Right kidney (tissue), 1 donor: ENCODE data around the gene CEND1.
A peak's percentile ranks its signal among the peaks of the same experiment; 100 is the strongest.

Source experiments
- DNase-seq: peaks from one replicate; pipeline ENCODE4 v3.0.0-alpha.2; 2016

The CEND1 gene

GRCh38 chr11:811446-812245 is 21.8 kb upstream of the CEND1 start:
- DNase-seq = no peak

DNA sequence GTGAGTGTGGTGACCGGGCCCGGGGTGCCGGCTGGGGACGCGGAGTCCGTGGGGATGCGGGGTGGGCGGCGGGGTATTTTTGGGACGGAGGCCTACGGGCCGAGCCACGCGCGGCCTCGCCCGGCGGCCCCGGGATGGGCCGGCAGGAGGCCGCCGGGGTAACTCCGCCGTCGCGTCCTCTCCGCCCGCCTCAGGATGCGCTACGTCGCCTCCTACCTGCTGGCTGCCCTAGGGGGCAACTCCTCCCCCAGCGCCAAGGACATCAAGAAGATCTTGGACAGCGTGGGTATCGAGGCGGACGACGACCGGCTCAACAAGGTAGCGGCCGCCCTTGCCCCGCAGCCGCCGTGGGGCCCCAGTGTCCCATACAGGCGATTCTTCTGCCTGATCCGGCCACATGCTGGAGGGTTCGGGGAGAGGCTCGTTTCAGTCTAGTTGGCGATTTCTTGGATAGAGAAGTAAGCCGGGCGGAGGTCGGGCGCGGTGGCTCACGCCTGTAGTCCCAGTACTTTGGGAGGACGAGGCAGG is 20.2 kb upstream of the CEND1 start:
- DNase-seq = no peak

GRCh38 chr11:809287-810039 is 19.6 kb upstream of the CEND1 start, which contains the start of gene RPLP2:
RPLP2 (plus strand) TSS chr11:809967; CDS start chr11:810235, 268 bp downstream.
- peak; percentile 100 for DNase-seq

DNA sequence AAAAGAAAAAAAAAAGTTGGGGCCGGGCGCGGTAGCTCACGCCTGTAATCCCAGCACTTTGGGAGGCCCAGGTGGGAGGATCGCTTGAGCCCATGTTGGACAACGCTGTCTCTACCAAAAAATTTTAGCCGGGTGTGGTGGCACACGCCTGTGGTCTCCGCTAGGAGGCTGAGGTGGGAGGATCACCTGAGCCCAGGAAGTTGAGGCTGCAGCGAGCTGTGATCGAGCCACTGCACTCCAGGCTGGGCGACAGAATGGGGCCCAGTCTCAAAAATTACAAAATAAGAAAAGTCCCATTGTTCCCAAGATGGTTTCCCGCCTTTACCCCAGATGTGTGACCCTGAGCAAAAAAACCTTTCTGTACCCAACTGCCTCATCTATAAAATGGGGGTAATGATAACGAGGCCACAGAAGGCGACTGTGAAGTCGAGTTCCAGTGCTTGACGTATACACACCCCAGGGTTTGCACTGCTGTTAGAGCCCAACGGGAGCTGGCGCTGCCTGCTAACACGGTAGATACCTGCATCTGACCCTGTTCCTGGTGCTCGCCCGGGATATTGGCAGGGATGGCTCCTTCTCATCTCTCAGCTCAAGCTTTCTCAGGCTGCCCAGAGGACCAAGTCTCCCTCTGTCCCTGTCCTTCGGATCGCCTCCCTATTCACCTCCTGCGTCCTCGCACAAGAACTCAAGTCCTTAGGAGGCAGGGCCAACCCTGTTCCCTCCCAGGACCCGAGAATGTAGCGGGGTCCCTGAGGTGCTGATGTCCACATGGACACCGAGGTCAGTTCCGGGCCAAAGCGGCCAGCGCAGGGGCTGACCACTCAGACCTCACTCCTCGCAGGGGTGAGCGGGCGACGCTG is 18.8 kb upstream of the CEND1 start:
- no peak for DNase-seq

DNA sequence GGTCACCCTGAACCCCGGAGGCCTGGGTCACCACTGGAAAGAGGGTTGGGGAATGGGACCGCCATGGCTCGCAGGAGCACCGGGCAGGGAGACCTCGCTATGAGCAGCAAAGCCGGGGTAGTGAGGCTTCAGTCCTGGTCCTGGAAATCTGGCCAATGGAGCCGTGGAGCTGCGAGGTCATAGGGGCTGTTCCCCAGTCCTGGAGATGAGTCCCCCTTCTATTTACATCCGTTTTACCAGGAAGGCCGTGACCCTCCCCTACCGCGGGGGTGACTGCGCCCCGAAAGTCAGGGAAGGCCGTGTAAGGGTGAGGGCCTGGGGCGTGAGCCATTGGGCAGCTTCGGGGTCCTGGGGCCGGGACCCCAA is 14.7 kb upstream of the CEND1 start:
- no peak for DNase-seq

DNA sequence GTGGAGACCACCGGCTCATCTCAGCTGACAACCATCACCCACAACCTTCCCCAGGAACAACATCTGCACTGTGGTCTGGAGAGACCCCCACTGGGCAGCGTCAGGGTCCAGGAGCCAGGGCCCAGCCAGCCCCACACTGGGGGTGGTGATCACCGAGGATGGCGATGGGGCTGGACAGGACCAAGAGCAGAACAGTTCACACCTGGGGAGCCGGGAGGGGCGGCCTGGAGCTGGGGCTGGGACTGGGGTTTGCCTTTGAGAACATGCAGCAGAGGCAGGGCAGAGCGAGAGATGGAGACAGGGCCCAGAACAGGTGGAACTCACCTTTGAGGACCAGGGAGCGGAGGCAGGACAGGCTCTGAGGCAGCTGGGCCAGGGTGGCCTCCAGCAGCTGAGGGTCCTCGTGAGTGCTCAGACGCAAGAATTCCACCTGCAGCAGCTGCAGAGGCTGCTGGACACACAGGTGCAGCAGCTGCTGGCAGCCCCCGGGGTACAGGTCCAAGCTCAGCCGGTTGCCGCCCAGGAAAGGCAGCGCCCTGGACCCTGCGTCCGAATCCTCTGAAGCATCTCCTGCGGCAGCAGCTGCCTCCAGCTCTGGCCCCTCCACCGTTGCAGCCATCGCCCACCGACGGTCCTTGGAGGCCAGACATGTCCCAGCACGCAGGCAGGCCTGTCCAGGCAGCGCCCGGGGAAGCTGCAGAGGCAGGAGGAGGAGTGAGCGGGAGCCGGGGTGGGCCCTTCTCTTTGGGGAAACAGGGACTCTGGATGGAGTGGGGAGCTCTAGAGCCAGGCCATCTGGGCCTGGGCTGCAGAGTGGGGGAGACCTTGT is 14.1 kb upstream of the CEND1 start:
- DNase-seq = no peak

DNA sequence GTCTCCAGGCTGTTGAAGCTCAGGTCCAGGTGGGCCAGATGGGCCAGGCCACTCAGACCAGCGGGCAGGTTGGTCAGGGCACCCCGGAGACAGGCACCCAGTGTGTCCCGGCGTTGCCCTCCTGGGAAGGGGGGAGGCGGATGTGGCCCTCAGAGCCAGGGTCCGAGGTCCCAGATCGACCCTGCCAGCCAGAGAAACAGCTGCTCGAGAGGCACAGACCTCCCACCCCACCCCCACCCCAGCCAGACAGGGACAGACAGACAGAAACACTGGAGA is 13.5 kb upstream of the CEND1 start:
- no peak for DNase-seq

DNA sequence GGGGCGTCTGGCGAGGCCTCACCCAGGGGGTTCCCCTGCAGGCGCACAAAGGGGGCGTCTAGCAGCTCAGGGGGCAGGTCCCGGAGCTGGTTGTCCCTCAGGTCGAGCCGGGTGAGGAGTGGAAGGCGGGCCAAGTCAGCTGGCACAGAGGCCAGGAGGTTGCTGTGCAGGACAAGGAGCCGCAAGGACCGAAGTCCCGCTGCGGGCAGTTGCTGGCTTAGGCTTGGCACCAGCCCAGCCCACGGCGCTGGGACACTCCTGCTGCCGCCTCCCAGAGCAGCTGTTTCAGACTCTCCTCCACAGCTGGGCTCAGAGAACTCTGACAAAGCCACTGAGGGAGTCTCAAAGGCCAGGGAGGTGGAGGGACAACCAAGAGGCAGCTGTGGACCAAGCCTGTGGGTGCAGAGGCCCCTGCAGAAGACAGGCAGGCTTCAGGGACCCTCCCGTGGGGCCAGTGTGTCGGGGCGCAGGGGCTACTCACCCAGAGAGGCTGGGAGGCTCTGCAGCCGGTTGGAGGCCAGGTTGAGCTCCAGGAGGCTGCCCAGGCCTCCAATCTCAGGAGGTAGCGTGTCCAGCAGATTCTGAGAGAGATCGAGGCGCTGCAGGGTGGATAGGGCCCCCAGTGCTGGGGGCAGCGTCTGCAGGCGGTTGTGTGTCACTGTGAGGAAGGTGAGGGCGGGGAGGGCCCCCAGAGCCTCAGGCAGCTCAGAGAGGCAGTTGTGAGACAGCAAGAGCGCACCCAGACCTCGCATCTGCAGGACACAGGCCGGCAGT is 13.0 kb upstream of the CEND1 start:
- no peak for DNase-seq

DNA sequence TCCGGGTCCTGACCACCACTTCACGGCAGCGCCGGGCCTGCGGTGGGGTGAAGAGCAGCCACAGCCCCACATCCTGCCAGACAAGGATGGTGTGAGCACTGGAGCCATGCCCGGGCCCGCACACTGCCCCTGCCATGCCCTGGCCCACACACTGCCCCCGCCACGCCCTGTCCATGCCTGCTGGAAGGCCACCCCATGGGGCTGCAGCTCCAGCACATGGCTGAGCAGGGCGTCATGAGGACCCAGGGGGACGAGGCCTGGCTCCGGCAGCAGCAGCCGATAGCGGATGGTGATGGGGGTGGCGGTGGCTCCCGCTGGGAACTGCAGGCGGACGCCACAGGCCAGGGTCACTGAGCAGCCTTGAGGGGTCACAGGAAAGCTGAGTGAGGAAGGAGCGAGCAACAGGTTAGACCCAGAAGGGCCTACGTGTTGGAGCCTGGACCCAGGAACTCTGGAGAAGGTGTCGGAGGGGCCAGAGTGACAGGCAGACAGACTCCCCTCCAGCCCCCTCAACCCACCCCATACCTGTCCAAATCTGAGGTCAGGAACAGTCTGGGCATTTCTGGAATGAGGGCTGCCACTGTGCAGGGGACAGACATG is 12.2 kb upstream of the CEND1 start:
- no peak for DNase-seq

DNA sequence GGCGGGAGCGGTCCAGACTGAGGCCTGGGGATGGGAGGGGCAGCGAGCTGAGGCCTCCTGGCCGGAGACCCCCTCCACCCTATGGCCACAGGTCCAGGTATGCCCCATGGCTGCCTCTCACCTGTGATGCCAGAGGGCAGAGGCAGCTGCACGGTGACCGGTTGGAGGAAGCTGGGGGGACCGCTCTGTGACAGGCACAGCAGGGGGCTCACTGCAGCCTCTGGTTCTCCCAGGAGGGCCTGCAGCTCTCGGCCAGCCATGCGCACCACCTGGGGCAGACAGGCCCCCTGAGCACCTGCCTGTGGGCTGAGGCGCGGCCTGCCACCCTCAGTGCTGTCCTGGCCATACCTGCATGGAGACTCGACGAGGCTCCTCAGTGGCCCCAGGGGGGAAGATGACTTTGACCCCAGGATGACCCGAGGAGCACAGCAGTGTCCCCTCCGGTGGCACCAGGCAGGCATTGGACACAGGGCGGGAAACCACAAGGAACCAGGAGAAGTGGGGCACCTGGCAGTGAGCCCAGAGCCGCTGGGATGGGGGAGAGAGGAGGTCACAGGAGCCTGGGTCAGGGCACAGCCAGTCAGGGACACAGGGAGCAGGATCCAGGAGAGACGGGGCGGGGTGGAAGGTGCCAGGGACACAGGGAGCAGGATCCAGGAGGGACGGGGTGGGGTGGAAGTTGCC is 11.3 kb upstream of the CEND1 start:
- DNase-seq = no peak

GRCh38 chr11:800473-800872 is 10.6 kb upstream of the CEND1 start:
- DNase-seq = no peak

- no peak for DNase-seq
Observed at GRCh38 chr11:799641-800316, 9.9 kb upstream of the CEND1 start.

DNA sequence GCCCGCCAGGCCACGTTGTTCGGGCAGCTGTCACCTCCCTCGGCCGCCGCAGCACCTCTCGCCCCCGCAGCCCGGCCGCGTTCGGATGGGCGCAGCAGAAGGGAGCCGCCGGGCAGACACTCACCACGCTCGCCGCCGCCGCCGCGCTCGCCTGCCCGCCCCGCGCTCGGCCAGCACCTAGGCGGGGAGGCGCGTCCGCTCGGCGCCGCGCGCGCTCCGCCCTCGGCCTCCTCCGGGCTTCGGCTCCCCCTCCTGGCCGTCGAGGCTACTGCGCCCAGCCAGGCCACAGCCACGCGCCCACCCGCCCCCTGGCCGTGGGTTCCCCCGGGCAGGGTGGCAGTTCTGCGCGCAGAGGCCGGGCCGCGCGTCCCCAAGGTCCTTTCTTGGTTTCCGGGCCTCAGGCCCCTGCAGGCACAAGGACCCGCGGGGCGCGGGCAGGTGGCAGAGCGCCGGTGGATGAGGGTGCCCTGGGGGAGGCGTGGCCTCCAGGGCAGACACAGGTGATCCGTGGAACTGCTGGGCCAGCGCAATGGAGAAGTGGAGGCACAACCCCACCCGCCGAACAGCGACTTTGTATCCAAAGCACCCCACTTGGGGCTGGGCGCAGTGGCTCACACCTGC is 8.3 kb upstream of the CEND1 start, which contains the start of gene SLC25A22:
Gene SLC25A22, minus strand, starts transcription at position 189 of the 621 bp plus-strand sequence. CDS start 3,275 bp downstream, outside the sequence.
- peak; percentile 88 for DNase-seq

DNA sequence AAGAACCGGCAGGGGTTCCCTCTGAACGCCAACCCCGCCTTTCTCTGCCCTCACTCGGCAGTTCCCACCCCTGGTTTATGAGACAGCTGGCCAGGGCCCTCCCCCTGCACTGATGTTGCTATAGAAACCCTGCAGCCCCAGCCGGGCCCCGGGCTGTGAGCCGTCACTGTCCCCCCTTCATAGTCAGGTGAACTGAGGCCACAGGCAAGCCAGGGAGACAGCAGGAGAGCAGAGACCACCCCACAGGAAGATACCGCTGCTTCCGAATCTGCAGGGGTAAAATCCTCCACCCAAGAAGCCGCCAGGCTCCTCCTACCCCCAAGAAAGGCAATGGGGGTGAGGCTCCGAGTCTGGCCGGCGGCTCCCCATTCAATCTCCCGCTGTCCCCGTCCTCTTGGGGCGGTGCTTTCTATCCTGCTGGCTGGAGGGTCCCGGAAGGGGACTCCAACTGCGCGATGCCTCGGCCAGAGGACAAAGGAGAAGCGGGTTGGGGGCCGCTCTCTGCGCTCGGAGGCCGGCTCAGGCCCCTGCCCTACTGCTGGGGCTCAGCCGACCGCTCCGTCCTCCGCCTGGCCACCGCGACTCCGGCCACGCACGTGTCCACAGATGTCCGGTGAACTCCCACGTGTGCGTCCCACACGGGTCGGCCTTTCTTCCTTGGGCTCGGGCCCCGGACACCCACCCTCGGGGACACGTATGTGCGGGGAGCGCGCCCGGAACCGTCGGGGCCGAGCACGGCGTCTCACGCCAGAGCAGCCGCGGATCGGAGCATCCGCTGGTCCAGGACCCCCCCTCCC is 7.6 kb upstream of the CEND1 start:
- peak; percentile 92 for DNase-seq

DNA sequence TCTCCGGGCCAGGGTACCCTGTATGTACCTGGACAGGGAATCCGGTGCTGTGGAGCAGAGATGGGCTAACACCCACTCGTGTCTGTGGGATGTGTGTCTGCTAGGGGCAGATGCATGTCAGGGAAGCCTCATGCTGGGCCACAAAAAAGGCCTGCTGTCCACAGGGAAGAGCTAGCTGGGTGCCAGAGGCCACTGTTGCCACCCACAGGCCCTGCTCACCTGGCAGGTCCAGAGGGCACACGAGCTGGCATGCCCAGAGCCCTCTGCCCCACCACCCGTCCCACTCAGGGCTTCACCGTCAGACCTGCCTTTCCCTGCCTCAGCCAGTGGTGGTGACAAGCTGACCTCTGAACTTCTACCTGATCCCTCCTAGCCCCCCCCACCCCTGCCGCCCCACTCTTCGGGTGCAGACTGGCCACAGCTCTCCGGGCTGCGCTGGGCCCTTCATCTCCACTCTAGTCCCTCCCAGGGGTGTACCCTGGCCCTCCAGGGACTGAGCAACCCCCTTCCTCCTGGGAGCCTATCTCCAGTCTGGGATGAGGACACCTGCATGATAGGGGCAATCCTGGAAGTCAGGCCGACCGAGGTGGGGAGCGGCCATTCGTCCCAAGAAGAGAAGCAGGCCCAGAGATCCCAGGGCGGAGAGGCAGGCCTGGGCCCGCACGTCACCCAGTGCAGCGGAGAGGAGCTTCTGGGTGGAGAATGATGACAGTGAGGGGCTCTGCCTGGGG is 6.8 kb upstream of the CEND1 start:
- DNase-seq = no peak

DNA sequence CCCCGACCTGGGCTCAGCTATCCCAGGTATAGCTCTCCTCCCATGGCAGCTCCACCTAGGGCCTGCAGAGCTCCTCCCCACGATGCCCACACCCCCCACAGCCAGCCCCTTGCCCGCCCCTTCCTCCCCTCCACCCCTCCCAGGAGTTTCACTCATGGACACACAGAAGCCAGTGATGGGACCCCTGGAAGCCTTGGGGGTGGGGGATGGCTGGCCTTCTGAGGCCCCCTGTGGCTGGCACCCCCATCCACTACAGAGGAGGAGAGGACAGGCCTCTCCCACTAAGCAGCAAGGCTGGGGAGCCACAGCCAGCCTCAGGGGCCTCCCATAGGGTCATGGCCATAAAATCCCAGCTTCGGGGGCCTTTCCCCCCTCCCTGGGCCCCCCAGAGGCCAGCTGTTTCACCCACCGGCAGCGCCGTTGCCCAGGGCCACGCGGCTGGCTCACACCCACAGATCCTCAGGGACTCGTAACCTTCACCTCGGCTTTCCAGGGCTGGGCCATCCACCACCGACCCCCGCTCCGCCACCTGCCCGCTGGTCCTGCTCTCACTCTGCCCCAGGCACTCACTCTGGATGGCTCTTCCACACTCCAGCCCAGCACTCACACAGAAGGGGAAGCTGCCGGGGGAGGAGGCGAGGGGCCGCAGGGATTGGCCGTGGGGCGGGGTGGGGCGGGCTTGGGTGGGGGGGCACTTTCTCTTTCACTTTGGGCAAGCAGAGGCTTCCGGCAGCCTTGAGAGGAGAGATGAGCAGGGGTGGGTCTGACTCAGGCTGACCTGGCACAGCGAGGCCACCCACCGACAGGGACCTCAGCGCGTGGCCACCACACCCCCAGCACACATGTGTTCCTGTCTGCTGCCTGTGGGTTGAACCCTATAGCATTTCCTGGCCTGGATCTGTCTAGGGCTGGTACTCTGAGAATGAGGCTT is 6.0 kb upstream of the CEND1 start:
- DNase-seq = peak; percentile 55
